ENCODE measurements around the gene NPIPB5.
"Not testable (repeated sequence)": the region's sequence is repeated elsewhere in the genome, so short reads cannot be mapped to it uniquely, and the experiment has no call there.

NPIPB5 gene

DNA sequence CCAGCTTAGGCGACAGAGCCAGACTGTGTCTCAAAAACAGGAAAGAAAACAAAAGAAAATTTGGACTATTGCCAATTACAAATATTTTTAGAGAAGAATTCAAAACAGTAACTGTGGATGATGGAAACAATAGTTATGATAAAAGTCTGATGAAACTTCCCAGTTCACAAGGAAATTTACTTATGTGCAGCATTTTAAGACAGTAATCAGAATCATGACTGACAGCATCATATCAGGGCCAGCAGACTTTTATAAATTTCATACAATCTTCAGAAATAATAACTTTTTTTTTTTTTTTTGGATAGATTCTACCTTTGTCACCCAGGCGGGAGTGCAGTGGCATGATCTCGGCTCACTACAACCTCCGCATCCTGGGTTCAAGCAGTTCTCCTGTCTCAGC, at the start of gene NPIPB5:
Gene NPIPB5, plus strand, starts transcription at position 301 of the 400 bp plus-strand sequence. CDS start 2,911 bp downstream, outside the sequence.
- not testable (repeated sequence) for H3K9ac ChIP-seq (ENCODE audit: low read depth, low read length); H3K36me3 ChIP-seq (ENCODE audit: insufficient read depth, low read length); H3K9me3 ChIP-seq (ENCODE audit: control insufficient read depth, insufficient read depth, low read length); H3K4me1 ChIP-seq (ENCODE audit: insufficient read depth, low read length)

DNA sequence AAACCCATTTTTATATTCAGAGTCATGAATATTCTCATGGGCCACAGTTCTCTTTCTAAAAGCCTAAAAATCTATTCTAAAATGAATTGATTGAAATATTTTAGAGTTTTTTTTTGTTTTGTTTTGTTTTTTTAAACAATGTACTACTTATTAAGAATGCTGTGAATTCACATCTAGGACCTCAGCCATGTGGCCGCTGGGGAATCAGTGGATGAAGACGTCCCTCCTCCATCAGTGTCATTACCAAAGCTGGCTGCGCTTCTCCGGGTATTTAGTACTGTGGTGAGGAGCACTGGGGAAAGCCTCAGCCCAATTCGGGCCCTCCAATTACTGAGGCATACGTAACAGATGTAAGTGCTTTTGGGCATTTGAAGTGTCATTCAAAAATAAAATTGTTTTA, 41.8 kb upstream of the NPIPB5 start:
- H3K36me3 ChIP-seq (ENCODE audit: insufficient read depth, low read length); H3K9ac ChIP-seq (ENCODE audit: low read depth, low read length); H3K4me1 ChIP-seq (ENCODE audit: insufficient read depth, low read length); H3K9me3 ChIP-seq (ENCODE audit: control insufficient read depth, insufficient read depth, low read length): not testable (repeated sequence)

GRCh38 chr16:22537996-22538395, 27.3 kb downstream of the NPIPB5 start:
- not testable (repeated sequence) for H3K36me3 ChIP-seq (ENCODE audit: insufficient read depth, low read length); H3K4me1 ChIP-seq (ENCODE audit: insufficient read depth, low read length); H3K9me3 ChIP-seq (ENCODE audit: control insufficient read depth, insufficient read depth, low read length); H3K9ac ChIP-seq (ENCODE audit: low read depth, low read length)

DNA sequence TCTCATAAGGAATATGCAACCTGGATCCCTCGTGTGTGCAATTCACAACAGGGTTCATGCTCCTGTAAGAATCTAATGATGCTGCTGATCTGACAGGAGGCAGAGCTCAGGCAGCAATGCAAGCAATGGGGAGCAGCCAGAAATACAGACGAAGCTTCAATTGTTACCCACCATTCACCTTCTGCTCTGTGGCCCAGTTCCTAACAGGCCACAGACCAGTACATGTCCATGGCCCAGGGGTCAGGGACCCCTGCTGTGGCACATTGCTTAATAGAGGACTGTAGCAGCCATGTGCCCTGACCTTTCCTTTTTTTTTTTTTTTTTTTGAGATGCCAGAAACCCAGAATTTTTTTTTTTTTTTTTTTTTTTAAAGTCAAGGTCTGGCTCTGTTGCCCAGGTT, 34.1 kb downstream of the NPIPB5 start:
- not testable (repeated sequence) for H3K9ac ChIP-seq (ENCODE audit: low read depth, low read length); H3K36me3 ChIP-seq (ENCODE audit: insufficient read depth, low read length); H3K9me3 ChIP-seq (ENCODE audit: control insufficient read depth, insufficient read depth, low read length); H3K4me1 ChIP-seq (ENCODE audit: insufficient read depth, low read length)

- H3K4me1 ChIP-seq (ENCODE audit: insufficient read depth, low read length); H3K9ac ChIP-seq (ENCODE audit: low read depth, low read length); H3K36me3 ChIP-seq (ENCODE audit: insufficient read depth, low read length); H3K9me3 ChIP-seq (ENCODE audit: control insufficient read depth, insufficient read depth, low read length): not testable (repeated sequence)
Measured at GRCh38 chr16:22546630-22547029, 35.9 kb downstream of the NPIPB5 start.

- H3K9ac ChIP-seq (ENCODE audit: low read depth, low read length); H3K36me3 ChIP-seq (ENCODE audit: insufficient read depth, low read length); H3K9me3 ChIP-seq (ENCODE audit: control insufficient read depth, insufficient read depth, low read length); H3K4me1 ChIP-seq (ENCODE audit: insufficient read depth, low read length): not testable (repeated sequence)
Measured at GRCh38 chr16:22547170-22547765, 36.6 kb downstream of the NPIPB5 start.

DNA sequence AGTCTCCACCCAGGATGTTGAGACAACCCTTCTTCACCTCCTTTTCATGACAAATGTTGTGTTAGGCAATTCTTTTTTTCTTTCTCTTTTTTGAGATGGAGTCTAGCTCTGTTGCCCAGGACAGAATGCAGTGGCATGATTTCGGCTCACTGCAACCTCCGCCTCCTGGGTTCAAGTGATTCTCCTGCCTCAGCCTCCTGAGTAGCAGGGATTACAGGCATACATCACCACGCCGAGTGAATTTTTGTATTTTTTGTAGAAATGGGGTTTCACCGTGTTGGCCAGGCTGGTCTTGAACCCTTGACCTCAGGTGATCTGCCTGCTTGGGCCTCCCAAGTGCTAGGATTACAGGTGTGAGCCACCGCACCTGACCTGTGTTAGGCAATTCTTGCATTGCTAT, 39.2 kb downstream of the NPIPB5 start:
- H3K9me3 ChIP-seq (ENCODE audit: control insufficient read depth, insufficient read depth, low read length); H3K36me3 ChIP-seq (ENCODE audit: insufficient read depth, low read length); H3K4me1 ChIP-seq (ENCODE audit: insufficient read depth, low read length); H3K9ac ChIP-seq (ENCODE audit: low read depth, low read length): not testable (repeated sequence)

DNA sequence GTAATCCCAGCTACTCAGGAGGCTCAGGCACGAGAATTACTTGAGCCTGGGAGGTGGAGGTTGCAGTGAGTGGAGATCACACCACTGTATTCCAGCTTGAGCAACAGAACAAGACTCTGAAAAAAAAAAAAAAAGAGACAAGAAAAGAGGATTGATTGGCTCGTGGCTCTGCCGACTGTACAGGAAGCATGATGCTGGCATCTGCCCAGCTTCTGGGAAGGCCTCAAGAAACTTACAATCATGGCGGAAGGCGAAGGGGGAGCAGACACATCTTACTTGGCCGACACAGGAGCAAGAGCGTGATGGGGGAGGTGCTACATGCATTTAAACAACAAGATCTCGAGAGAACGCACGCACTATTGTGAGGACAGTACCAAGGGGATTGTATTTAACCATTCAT, 40.5 kb downstream of the NPIPB5 start:
- H3K4me1 ChIP-seq (ENCODE audit: insufficient read depth, low read length); H3K9ac ChIP-seq (ENCODE audit: low read depth, low read length); H3K36me3 ChIP-seq (ENCODE audit: insufficient read depth, low read length); H3K9me3 ChIP-seq (ENCODE audit: control insufficient read depth, insufficient read depth, low read length): not testable (repeated sequence)

DNA sequence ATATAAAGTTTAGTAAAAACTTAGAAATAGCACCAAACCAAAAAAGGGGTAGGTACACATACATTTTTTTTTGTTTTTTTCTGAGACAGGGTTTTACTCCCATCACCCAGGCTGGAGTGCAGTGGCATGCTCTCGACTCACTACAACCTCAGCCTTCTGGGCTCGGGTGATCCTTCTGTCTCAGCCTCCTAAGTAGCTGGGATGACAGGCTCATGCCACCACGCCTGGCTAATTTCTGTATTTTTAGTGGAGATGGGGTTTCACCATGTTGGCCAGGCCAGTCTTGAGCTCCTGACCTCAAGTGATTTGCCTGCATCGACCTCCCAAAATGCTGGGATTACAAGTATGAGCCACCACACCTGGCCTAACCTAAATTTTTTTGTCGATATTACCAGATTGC, 41.0 kb downstream of the NPIPB5 start:
- not testable (repeated sequence) for H3K4me1 ChIP-seq (ENCODE audit: insufficient read depth, low read length); H3K9me3 ChIP-seq (ENCODE audit: control insufficient read depth, insufficient read depth, low read length); H3K36me3 ChIP-seq (ENCODE audit: insufficient read depth, low read length); H3K9ac ChIP-seq (ENCODE audit: low read depth, low read length)

DNA sequence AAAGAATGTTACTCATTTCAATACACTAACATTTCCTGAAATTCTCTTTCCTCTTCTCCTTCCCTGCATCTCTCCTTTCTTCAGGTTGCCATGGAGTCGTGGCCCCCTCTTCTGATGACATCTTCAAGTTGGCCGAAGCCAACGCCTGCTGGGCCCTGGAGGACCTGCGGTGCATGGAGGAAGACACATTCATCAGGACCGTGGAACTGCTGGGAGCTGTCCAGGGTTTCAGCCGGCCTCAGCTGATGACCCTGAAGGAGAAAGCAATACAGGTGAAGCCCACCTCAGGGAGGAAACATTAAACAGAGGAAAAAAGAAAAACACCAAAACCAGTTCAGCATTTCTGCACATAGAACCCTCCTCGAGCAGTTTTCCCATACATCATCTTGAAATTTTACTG, 46.1 kb downstream of the NPIPB5 start:
- H3K9me3 ChIP-seq (ENCODE audit: control insufficient read depth, insufficient read depth, low read length); H3K36me3 ChIP-seq (ENCODE audit: insufficient read depth, low read length); H3K9ac ChIP-seq (ENCODE audit: low read depth, low read length); H3K4me1 ChIP-seq (ENCODE audit: insufficient read depth, low read length): not testable (repeated sequence)
